ENCODE measurements around the gene RTRAF.

Gene RTRAF

DNA sequence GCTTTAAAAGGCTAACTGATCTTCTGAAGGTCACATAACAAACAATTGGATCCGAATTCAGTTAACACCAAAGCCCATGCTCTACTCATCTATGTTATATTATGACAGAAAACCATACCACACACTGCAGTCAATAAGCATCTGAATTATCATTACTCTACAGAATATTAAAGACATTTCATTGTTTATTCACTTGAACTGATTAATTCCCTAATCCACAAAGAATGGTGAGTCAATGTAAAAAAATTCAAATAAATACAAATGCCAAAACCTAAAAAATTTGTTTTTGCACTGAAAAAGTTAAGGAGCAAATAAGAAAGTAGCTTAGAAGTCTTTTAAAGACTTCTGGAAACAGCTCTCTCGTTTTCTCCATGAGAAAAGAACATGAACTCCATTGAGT, 65.8 kb downstream of the RTRAF start:
- no peak for TF ChIP-seq ZFX (IDR thresholded peaks at IDR 0.05)
- TF ChIP-seq, protein P1, sequence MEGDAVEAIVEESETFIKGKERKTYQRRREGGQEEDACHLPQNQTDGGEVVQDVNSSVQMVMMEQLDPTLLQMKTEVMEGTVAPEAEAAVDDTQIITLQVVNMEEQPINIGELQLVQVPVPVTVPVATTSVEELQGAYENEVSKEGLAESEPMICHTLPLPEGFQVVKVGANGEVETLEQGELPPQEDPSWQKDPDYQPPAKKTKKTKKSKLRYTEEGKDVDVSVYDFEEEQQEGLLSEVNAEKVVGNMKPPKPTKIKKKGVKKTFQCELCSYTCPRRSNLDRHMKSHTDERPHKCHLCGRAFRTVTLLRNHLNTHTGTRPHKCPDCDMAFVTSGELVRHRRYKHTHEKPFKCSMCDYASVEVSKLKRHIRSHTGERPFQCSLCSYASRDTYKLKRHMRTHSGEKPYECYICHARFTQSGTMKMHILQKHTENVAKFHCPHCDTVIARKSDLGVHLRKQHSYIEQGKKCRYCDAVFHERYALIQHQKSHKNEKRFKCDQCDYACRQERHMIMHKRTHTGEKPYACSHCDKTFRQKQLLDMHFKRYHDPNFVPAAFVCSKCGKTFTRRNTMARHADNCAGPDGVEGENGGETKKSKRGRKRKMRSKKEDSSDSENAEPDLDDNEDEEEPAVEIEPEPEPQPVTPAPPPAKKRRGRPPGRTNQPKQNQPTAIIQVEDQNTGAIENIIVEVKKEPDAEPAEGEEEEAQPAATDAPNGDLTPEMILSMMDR (conservative IDR thresholded peaks at IDR 0.05): no peak
- H3K27ac ChIP-seq: no peak overlapping the region

DNA sequence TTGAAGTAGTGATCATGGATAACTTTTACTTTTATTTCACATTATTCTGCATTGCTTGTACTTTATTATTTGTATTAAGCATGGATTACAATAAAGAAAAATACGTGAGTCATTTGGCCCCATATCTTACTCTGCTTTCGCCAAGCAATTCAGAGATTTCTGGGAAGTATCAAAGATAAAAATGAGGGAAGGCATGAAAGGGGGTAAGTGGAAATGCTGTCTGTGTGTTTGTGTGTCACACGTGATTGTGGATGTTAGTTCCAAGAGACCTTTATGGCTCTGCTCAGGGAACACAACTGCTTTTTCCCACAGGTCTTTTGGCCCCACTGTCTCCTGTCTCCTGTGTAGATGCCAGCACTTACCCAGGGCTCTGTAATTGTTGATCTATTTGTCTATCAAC, 69.0 kb downstream of the RTRAF start:
- H3K27ac ChIP-seq: no peak overlapping the region
- TF ChIP-seq ZFX (IDR thresholded peaks at IDR 0.05): no peak
- TF ChIP-seq, protein P1 (conservative IDR thresholded peaks at IDR 0.05): no peak

DNA sequence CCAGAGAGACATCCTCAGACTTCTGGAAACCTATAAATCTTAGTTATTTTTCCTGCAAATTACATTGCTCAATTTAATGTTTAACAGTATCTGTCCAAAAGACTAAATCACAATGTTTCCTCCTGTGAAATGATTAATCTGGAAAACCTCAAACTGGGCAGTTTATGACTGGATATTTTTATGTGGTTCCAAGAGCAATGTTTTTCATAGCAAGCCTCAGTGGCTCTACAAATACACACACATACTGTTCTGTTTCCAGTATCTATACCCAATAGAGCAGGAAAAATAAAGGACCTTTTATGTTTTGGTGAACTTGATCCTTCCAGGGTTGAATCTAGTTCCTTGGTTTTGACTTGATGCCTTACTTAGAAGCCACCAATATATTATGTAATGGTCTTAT, 70.3 kb downstream of the RTRAF start:
- H3K27ac ChIP-seq: no peak overlapping the region
- TF ChIP-seq ZFX (IDR thresholded peaks at IDR 0.05): no peak
- TF ChIP-seq, protein P1 (conservative IDR thresholded peaks at IDR 0.05): no peak

DNA sequence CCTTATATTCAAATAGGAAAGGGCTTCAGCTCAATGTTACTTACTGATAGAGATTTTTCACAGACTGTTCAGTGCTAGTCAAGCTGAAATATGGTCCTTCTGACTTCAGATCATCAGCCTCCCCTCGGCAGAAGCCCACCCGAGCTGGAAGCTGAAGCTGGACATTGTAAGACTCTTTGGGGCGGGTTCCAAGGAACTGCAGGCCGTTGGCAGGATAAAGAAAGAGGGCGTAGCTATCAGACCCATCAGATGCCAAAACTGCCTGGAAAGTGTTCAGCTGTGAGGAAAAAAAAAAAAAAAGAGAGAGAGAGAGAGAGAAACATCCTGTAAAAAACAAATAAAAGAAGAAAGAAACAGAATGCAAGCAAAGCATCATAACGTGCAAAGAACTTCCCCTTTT, 70.7 kb downstream of the RTRAF start:
- H3K27ac ChIP-seq: no peak overlapping the region

More for the DNA sequence above, 70.7 kb downstream of the RTRAF start:
- TF ChIP-seq, protein P1 (conservative IDR thresholded peaks at IDR 0.05): no peak
- TF ChIP-seq ZFX (IDR thresholded peaks at IDR 0.05): no peak
